Glutamatergic neuron (in vitro differentiated cells): ENCODE measurements around the gene ITGBL1. TPM values are rescaled to one million over a fixed set of nuclear protein-coding genes. Genes with fewer than 3 reads are reported as not detected.

Experiments used
- DNase-seq: peaks from one replicate; pipeline ENCODE4 v3.0.0; 2022
- H3K27ac Mint-ChIP-seq: one replicate; pipeline ENCODE4 v1.8.0; 2020; ENCODE audit warnings: mild to moderate bottlenecking, mixed read lengths, inconsistent platforms; ENCODE audit not compliant: unreplicated experiment
- H3K27me3 Mint-ChIP-seq: one replicate; pipeline ENCODE4 v1.8.0; 2020; ENCODE audit warnings: mild to moderate bottlenecking, moderate library complexity, mixed read lengths, inconsistent platforms; ENCODE audit not compliant: unreplicated experiment
- H3K36me3 Mint-ChIP-seq: one replicate; pipeline ENCODE4 v1.8.0; 2020; ENCODE audit warnings: mild to moderate bottlenecking, mixed read lengths, inconsistent platforms; ENCODE audit not compliant: unreplicated experiment
- H3K4me1 Mint-ChIP-seq: one replicate; pipeline ENCODE4 v1.8.0; 2020; ENCODE audit warnings: mild to moderate bottlenecking, low read depth, mixed read lengths, inconsistent platforms; ENCODE audit not compliant: unreplicated experiment
- H3K4me3 Mint-ChIP-seq: one replicate; pipeline ENCODE4 v1.8.0; 2020; ENCODE audit warnings: mild to moderate bottlenecking, mixed read lengths, inconsistent platforms; ENCODE audit not compliant: unreplicated experiment
- H3K9me3 Mint-ChIP-seq: one replicate; pipeline ENCODE4 v1.8.0; 2020; ENCODE audit warnings: mild to moderate bottlenecking, moderate library complexity, mixed read lengths, inconsistent platforms; ENCODE audit not compliant: unreplicated experiment
- CTCF ChIP-seq: fragments of 200-600 bp; sonication (generic); IDR thresholded peaks from one replicate; pipeline ENCODE4 v1.5.0; 2021; ENCODE audit not compliant: partially characterized antibody, unreplicated experiment
- total RNA-seq: library from RNA; stranded (reverse); fragmentation: NEBNext Ultra II Directional; extraction: Animal tissue kit (Norgen Biotek cat#: 25700); gene quantifications from one replicate; pipeline ENCODE4 v1.2.1, GENCODE V29; 2021; ENCODE audit not compliant: unreplicated experiment

The ITGBL1 gene
- total RNA-seq, 1 donor from 2014 or later: not detected

GRCh38 chr13:101718496-101718895, 266.0 kb downstream of the ITGBL1 start:
- no peak for TF ChIP-seq CTCF
- no peak overlapping the region for H3K4me3 Mint-ChIP-seq
- H3K36me3 Mint-ChIP-seq: no peaks in the 10 kb centered on the region
- DNase-seq: no peak
- no peaks in the 10 kb centered on the region for H3K27me3 Mint-ChIP-seq
- H3K4me1 Mint-ChIP-seq: no peaks in the 10 kb centered on the region
- no peak overlapping the region for H3K27ac Mint-ChIP-seq
- no peaks in the 10 kb centered on the region for H3K9me3 Mint-ChIP-seq

GRCh38 chr13:101726681-101727080, 274.2 kb downstream of the ITGBL1 start:
- no peaks in the 10 kb centered on the region for H3K27me3 Mint-ChIP-seq
- no peaks in the 10 kb centered on the region for H3K9me3 Mint-ChIP-seq
- TF ChIP-seq CTCF: no peak
- no peak for DNase-seq
- no peak overlapping the region for H3K4me3 Mint-ChIP-seq
- no peak overlapping the region for H3K27ac Mint-ChIP-seq
- H3K4me1 Mint-ChIP-seq: no peaks in the 10 kb centered on the region
- H3K36me3 Mint-ChIP-seq: no peaks in the 10 kb centered on the region

GRCh38 chr13:101727118-101727517, 274.6 kb downstream of the ITGBL1 start:
- Mint-ChIP-seq H3K4me1 (no peaks in the 10 kb centered on the region), H3K36me3 (no peaks in the 10 kb centered on the region), H3K27me3 (no peaks in the 10 kb centered on the region), H3K9me3 (no peaks in the 10 kb centered on the region), H3K4me3 (no peak overlapping the region), H3K27ac (no peak overlapping the region)
- no peak for TF ChIP-seq CTCF
- DNase-seq: no peak

- Mint-ChIP-seq H3K4me1 (no peaks in the 10 kb centered on the region), H3K9me3 (no peaks in the 10 kb centered on the region), H3K36me3 (no peaks in the 10 kb centered on the region), H3K4me3 (no peak overlapping the region), H3K27ac (no peak overlapping the region), H3K27me3 (no peaks in the 10 kb centered on the region)
- no peak for DNase-seq
- TF ChIP-seq CTCF: no peak
These were observed 275.5 kb downstream of the ITGBL1 start for GRCh38 chr13:101728021-101728420.

- Mint-ChIP-seq H3K36me3 (no peaks in the 10 kb centered on the region), H3K27me3 (no peaks in the 10 kb centered on the region), H3K4me1 (no peaks in the 10 kb centered on the region), H3K27ac (no peak overlapping the region), H3K4me3 (no peak overlapping the region), H3K9me3 (no peaks in the 10 kb centered on the region)
- DNase-seq: no peak
- no peak for TF ChIP-seq CTCF
These were observed 276.1 kb downstream of the ITGBL1 start for GRCh38 chr13:101728615-101729014.
